Activated CD8-positive, alpha-beta T cell treated with anti-CD3 and anti-CD28 coated beads, Interleukin-2, amount 10 ng/mL, durations not matched to agents 7 days and 5 days (primary cell): ENCODE measurements around the gene SCN3B. TPM values are rescaled to one million over a fixed set of nuclear protein-coding genes. Genes with fewer than 3 reads are reported as not detected.

ENCODE experiments used
- ATAC-seq: fragments of 150-1000 bp; cut with Tn5 transposase; one replicate; pipeline ENCODE4 v1.10.0; 2021; ENCODE audit warnings: moderate library complexity
- CTCF ChIA-PET: fragments of 350-600 bp; sonication (Branson Sonifier 250); formaldehyde crosslinking; loops from one replicate; lab custom pipeline; 2021; ENCODE audit warnings: antibody characterized with exemption; lab: Charles Lee
- POLR2A ChIA-PET: fragments of 350-600 bp; sonication (Branson Sonifier 250); formaldehyde crosslinking; loops from one replicate; lab custom pipeline; 2021; ENCODE audit warnings: antibody characterized with exemption; lab: Charles Lee
- DNase-seq: peaks from one replicate; pipeline ENCODE4 v3.0.0-alpha.2; 2020
- H3K27ac Mint-ChIP-seq: one replicate; pipeline ENCODE4 v1.8.0; 2021; ENCODE audit warnings: mild to moderate bottlenecking, mixed read lengths
- H3K27me3 Mint-ChIP-seq: one replicate; pipeline ENCODE4 v1.8.0; 2021; ENCODE audit warnings: low read depth, mixed read lengths
- H3K36me3 Mint-ChIP-seq: one replicate; pipeline ENCODE4 v1.8.0; 2021; ENCODE audit warnings: low read depth, mixed read lengths
- H3K4me1 Mint-ChIP-seq: one replicate; pipeline ENCODE4 v1.8.0; 2021; ENCODE audit warnings: low read depth, mixed read lengths
- H3K4me3 Mint-ChIP-seq: one replicate; pipeline ENCODE4 v1.8.0; 2021; ENCODE audit warnings: mild to moderate bottlenecking, mixed read lengths
- H3K9me3 Mint-ChIP-seq: one replicate; pipeline ENCODE4 v1.8.0; 2022; ENCODE audit warnings: mixed read lengths; ENCODE audit not compliant: insufficient read depth
- total RNA-seq, 2 experiments: library from RNA; stranded (reverse); gene quantifications; one replicate each; pipeline ENCODE4 v1.2.3, GENCODE V29; 2021

SCN3B gene
- total RNA-seq, 2 experiments from 2014 or later, result not detected

GRCh38 chr11:123653827-123654565, 428 bp downstream of the SCN3B start:
- ChIA-PET POLR2A (no interaction called here), CTCF (interaction anchor here (1.3 to 1.6 kb wide), 4 partner anchors 10 to 74 kb away, joined by 3 to 7 read pairs (median 4); no protein-coding TSS in a partner anchor)
- H3K27ac Mint-ChIP-seq, result no peak overlapping the region
- ATAC-seq (peak; percentile 83), DNase-seq (peak; percentile 48)
- peaks cover 6% of the 10 kb centered on the region for H3K4me1 Mint-ChIP-seq
- peaks cover 4% of the 10 kb centered on the region for H3K36me3 Mint-ChIP-seq
- peaks cover 39% of the 10 kb centered on the region for H3K27me3 Mint-ChIP-seq
- peak overlapping the region; percentile 41 for H3K4me3 Mint-ChIP-seq
- peaks cover 1% of the 10 kb centered on the region for H3K9me3 Mint-ChIP-seq

- no peaks in the 10 kb centered on the region for H3K9me3 Mint-ChIP-seq
- H3K4me3 Mint-ChIP-seq, result no peak overlapping the region
- peaks cover 39% of the 10 kb centered on the region for H3K27me3 Mint-ChIP-seq
- peaks cover 2% of the 10 kb centered on the region for H3K4me1 Mint-ChIP-seq
- CTCF ChIA-PET, result interaction anchor here (1.3 to 1.5 kb wide), 2 partner anchors 58 to 74 kb away, joined by 4 read pairs; no protein-coding TSS in a partner anchor
- H3K27ac Mint-ChIP-seq, result no peak overlapping the region
- ATAC-seq (no peak), DNase-seq (no peak)
- POLR2A ChIA-PET, result no interaction called here
- no peaks in the 10 kb centered on the region for H3K36me3 Mint-ChIP-seq
Observed at GRCh38 chr11:123653483-123653826, 969 bp downstream of the SCN3B start.

GRCh38 chr11:123652599-123652998, 1.8 kb downstream of the SCN3B start:
- Mint-ChIP-seq H3K4me3 (no peak overlapping the region), H3K27me3 (peaks cover 39% of the 10 kb centered on the region), H3K4me1 (peaks cover 2% of the 10 kb centered on the region), H3K27ac (no peak overlapping the region), H3K36me3 (no peaks in the 10 kb centered on the region), H3K9me3 (no peaks in the 10 kb centered on the region)
- ChIA-PET POLR2A (interaction anchor here (0.7 kb wide), 1 partner anchor 275 kb away, joined by 3 read pairs; no protein-coding TSS in a partner anchor), CTCF (interaction anchor here (1.1 to 1.6 kb wide), 2 partner anchors 55 to 59 kb away, joined by 5 to 6 read pairs; no protein-coding TSS in a partner anchor)
- ATAC-seq, result no peak
- DNase-seq, result no peak

- ATAC-seq, result no peak
- H3K36me3 Mint-ChIP-seq, result no peaks in the 10 kb centered on the region
- no peaks in the 10 kb centered on the region for H3K9me3 Mint-ChIP-seq
- peaks cover 37% of the 10 kb centered on the region for H3K27me3 Mint-ChIP-seq
- peaks cover 2% of the 10 kb centered on the region for H3K4me1 Mint-ChIP-seq
- H3K27ac Mint-ChIP-seq, result no peak overlapping the region
- H3K4me3 Mint-ChIP-seq, result no peak overlapping the region
- ChIA-PET POLR2A (no interaction called here), CTCF (interaction anchor here (1.6 kb wide), 1 partner anchor 56 kb away, joined by 6 read pairs; no protein-coding TSS in a partner anchor)
- DNase-seq, result no peak
Observed at GRCh38 chr11:123650901-123651300, 3.5 kb downstream of the SCN3B start.

GRCh38 chr11:123645286-123645975, 9.0 kb downstream of the SCN3B start:
- ATAC-seq (no peak), DNase-seq (no peak)
- POLR2A ChIA-PET, result no interaction called here
- Mint-ChIP-seq H3K27me3 (peaks cover 8% of the 10 kb centered on the region), H3K4me3 (no peak overlapping the region), H3K9me3 (no peaks in the 10 kb centered on the region), H3K36me3 (no peaks in the 10 kb centered on the region), H3K27ac (no peak overlapping the region), H3K4me1 (peaks cover 2% of the 10 kb centered on the region)
- CTCF ChIA-PET, result no interaction called here

GRCh38 chr11:123642435-123642834, 12.0 kb downstream of the SCN3B start:
- H3K4me3 Mint-ChIP-seq, result no peak overlapping the region
- DNase-seq (no peak), ATAC-seq (no peak)
- no peaks in the 10 kb centered on the region for H3K36me3 Mint-ChIP-seq
- POLR2A ChIA-PET, result no interaction called here
- peaks cover 7% of the 10 kb centered on the region for H3K27me3 Mint-ChIP-seq
- no peak overlapping the region for H3K27ac Mint-ChIP-seq
- CTCF ChIA-PET, result interaction anchor here (1.0 to 4.3 kb wide), 6 partner anchors 61 to 77 kb away, joined by 3 to 37 read pairs (median 6); no protein-coding TSS in a partner anchor
- peaks cover 2% of the 10 kb centered on the region for H3K4me1 Mint-ChIP-seq
- no peaks in the 10 kb centered on the region for H3K9me3 Mint-ChIP-seq

- no peak overlapping the region for H3K4me3 Mint-ChIP-seq
- no peaks in the 10 kb centered on the region for H3K36me3 Mint-ChIP-seq
- H3K27me3 Mint-ChIP-seq, result peaks cover 4% of the 10 kb centered on the region
- no peaks in the 10 kb centered on the region for H3K9me3 Mint-ChIP-seq
- ATAC-seq, result no peak
- DNase-seq, result no peak
- peaks cover 2% of the 10 kb centered on the region for H3K4me1 Mint-ChIP-seq
- POLR2A ChIA-PET, result interaction anchor here (0.9 kb wide), 1 partner anchor 66 kb away, joined by 3 read pairs; no protein-coding TSS in a partner anchor
- H3K27ac Mint-ChIP-seq, result no peak overlapping the region
- CTCF ChIA-PET, result interaction anchor here (0.8 to 4.3 kb wide), 7 partner anchors 30 to 78 kb away, joined by 3 to 37 read pairs (median 5); no protein-coding TSS in a partner anchor
Observed at GRCh38 chr11:123641495-123641840, 13.0 kb downstream of the SCN3B start.

GRCh38 chr11:123640677-123641494, 13.5 kb downstream of the SCN3B start:
- peaks cover 2% of the 10 kb centered on the region for H3K4me1 Mint-ChIP-seq
- H3K36me3 Mint-ChIP-seq, result no peaks in the 10 kb centered on the region
- no peak overlapping the region for H3K4me3 Mint-ChIP-seq
- peaks cover 4% of the 10 kb centered on the region for H3K27me3 Mint-ChIP-seq
- ATAC-seq, result peak; percentile 87
- CTCF ChIA-PET, result interaction anchor here (0.7 to 5.6 kb wide), 10 partner anchors 11 to 75 kb away, joined by 3 to 42 read pairs (median 5); no protein-coding TSS in a partner anchor
- no peak overlapping the region for H3K27ac Mint-ChIP-seq
- H3K9me3 Mint-ChIP-seq, result no peaks in the 10 kb centered on the region
- peak; percentile 65 for DNase-seq
- POLR2A ChIA-PET, result interaction anchor here (0.9 kb wide), 1 partner anchor 66 kb away, joined by 3 read pairs; no protein-coding TSS in a partner anchor

GRCh38 chr11:123640029-123640428, 14.4 kb downstream of the SCN3B start:
- no peak for DNase-seq
- no peaks in the 10 kb centered on the region for H3K36me3 Mint-ChIP-seq
- POLR2A ChIA-PET, result no interaction called here
- ATAC-seq, result no peak
- H3K4me3 Mint-ChIP-seq, result no peak overlapping the region
- no peaks in the 10 kb centered on the region for H3K9me3 Mint-ChIP-seq
- H3K27me3 Mint-ChIP-seq, result peaks cover 4% of the 10 kb centered on the region
- CTCF ChIA-PET, result interaction anchor here (0.9 to 5.6 kb wide), 5 partner anchors 10 to 76 kb away, joined by 4 to 42 read pairs (median 5); no protein-coding TSS in a partner anchor
- peaks cover 2% of the 10 kb centered on the region for H3K4me1 Mint-ChIP-seq
- no peak overlapping the region for H3K27ac Mint-ChIP-seq

GRCh38 chr11:123630126-123630608, 24.3 kb downstream of the SCN3B start:
- Mint-ChIP-seq H3K27ac (no peak overlapping the region), H3K36me3 (peaks cover 2% of the 10 kb centered on the region), H3K27me3 (peaks cover 26% of the 10 kb centered on the region), H3K4me3 (no peak overlapping the region), H3K9me3 (no peaks in the 10 kb centered on the region), H3K4me1 (no peaks in the 10 kb centered on the region)
- ATAC-seq, result no peak
- DNase-seq, result no peak
- POLR2A ChIA-PET, result no interaction called here
- CTCF ChIA-PET, result interaction anchor here (1.0 to 1.7 kb wide), 3 partner anchors 10 to 81 kb away, joined by 3 to 5 read pairs (median 4); no protein-coding TSS in a partner anchor
